K562 treated with DMSO at 1 percent for 48 hours (cell line): ENCODE measurements around the gene ZNF593OS. TPM values are rescaled to one million over a fixed set of nuclear protein-coding genes. Genes with fewer than 3 reads are reported as not detected.

ENCODE experiments used
- total RNA-seq: library from RNA; unstranded; fragments of 300-600 nt; gene quantifications from 2 replicates; pipeline ENCODE4 v1.2.3, GENCODE V29; 2022; ENCODE audit warnings: low replicate concordance; ENCODE audit errors: extremely low read depth

ZNF593OS gene
- total RNA-seq = not detected in 2 replicates

DNA sequence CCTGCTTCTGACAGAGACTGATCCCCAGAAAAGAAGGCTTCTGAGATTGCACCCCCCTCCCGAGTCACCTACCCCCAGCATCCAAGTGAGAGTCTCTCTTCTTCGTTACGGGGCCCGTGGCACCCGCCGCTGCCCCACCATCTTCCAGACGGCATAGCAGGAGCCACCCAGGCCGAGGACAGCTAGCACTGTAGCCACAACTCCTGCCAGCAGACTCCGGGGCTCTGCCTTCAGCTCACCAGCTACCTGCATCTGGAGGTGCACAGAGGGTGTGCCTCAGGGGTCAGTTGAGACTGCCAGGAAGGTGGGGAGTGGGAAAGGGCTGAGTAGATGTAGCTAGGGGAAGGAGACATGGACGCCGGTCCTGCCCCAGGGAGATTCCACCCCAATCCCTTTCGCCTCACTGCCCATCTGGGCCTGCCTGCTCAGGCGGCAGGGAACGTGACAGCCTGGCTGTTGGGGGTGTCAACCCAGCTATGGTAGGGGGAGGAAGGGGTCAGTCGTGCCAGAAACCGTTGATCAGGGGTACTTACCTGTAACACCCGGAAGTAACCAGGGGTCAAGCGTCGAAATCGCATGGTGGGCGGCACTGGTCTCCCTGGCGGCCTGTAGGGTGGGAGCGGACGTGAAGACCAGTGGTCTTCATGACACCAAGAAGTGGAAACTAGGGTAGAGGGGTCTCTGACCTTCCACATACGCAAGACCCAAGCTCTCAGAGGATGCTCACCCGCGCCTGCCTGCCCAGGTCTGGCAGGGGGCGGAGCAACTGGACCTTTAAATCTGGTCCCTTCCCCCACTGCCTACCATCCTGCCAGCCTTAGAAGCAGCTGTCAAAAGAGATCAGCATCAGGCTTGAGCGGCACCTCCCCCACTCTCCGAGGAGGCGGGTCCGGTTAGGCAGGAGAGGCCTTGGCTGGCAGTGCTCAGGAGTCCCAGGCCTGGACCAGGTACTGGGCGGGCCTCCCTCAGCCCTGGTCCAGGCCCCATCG, at the start of gene ZNF593OS:
Gene ZNF593OS (minus strand): TSS at position 749 of the 989 bp plus-strand sequence. CDS start 171 bp downstream, at position 578.

DNA sequence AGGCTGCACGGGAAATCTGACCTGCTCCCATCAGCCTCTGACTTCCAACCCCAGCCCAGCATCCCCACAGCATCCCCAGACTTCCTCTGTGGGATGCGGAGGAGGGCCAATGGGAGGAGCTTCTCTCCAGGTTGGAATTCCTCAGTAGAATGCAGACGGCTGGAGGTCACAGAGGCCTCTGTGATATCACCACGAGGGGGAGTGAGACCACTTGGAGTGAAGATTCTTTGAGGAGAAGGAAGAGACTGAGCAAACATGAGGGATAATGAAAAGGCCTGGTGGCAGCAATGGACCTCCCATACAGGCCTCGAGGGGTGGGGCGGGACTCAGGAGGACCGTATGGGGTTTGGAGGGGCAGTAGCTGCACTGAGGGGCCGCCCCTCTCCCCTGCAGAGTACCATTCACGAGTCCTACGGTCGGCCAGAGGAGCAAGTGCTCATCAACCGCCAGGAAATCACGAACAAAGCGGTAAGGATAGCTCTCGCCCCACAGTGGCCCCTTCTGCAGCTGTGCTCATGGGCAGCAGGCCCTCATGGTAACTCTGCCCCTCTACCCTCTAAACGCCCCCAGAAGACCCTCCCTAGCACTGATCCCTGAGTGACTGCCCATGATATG, 18.8 kb upstream of the ZNF593OS start, which contains the start of gene CATSPER4:
Gene CATSPER4 (plus strand): TSS at position 230 of the 615 bp plus-strand sequence. CDS start 26 bp downstream, at position 256.

DNA sequence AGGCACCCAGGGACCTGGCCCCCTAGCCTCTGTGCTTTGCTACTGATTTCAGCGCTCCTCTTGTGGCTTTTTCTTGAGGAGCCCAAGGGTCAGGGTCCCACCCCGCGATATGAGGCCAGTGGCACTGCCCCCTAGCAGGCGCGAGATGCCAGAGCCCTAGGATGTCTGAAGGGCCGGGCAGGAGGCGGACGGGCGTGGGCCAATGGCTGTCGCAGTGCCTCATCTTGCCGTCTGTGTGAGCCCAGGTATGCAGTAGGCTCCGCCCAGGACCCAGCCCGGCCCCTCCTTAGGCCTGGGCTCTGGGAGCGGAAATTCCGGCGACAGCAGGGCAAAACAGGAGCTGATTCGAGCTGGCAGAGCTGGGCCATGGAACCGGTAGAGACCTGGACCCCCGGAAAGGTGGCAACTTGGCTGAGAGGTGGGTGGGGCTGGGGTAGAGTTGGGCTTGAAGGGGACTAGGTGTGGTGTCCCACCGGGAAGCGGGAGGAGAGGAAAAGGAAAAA, 5.6 kb upstream of the ZNF593OS start, which contains the start of gene CNKSR1:
Gene CNKSR1 (plus strand): TSS at position 310 of the 503 bp plus-strand sequence. CDS start 57 bp downstream, at position 367.

DNA sequence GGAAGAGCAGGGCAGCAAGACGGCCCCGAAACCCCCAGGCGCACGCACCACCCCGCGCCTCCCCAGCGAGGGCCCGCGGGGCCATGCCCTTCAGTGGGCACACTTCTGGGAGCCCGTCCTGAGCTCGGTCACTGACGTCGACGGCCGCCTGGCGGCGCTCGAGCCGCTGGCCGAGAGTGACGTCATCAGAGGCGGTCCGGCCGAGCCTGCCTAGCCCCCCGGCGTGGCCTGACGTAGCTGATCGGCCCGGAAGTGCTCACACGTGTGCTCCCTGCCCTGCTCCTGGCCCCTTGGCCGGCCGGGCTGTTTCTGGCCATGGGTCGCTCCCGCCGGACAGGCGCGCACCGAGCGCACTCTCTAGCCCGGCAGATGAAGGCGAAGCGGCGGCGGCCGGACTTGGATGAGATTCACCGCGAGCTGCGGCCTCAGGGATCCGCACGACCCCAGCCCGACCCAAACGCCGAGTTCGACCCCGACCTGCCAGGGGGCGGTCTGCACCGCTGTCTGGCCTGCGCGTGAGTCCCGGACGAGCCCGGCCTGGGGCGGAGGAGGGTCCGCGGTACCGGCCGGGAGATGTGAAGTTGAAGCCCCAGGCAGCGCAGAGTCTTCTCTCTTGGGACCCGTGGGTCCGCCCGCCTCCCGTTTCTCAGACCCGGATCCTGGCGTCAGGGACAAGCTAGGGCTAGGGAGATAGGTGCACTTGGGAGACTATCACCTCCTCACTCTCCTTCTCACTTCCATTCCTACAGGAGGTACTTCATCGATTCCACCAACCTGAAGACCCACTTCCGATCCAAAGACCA, 1.8 kb downstream of the ZNF593OS start, which contains the start of gene ZNF593:
Gene ZNF593 (plus strand): TSS at position 240 of the 803 bp plus-strand sequence. CDS start 76 bp downstream, at position 316.

DNA sequence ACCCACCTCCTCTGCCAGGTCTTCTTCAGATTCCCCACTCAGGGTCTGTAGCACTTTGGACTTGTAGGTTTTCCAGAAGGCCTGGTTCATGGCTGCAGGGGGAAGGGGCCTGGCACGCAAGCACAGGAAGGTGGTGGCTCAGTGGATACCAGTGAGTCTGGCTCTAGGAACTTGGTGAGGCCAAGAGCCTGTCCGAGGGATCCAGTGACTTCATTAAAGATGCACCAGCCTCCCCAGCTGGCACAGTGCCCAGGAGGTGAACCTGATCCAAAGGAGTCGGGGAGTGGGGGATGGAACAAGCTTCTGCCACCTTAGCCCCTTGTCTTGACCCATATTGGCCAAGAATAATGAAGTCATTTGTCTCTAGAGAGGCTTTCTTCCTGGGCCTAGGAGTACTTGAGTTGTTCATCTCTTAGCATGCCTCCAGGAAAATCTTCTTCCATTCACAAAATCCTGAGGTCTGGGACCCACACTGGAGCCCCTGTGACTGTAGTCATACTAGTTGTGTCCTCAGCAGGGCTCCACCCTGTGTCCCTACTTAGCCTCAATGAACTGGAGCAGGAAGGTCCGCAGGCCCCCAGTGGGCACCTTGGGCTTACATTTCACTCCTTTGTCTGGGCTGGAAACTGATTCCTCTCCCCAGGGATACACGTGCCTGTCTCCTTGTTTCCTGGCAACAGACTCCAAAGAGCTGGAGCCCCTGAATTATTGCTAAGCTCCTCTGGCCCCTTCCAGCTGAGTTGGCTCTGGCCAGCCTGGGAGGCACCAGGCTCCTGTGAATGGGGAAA, 3.0 kb downstream of the ZNF593OS start, which contains the start of gene C1orf232:
Gene C1orf232 (minus strand): TSS at position 554 of the 788 bp plus-strand sequence. CDS start 464 bp downstream, at position 90.

DNA sequence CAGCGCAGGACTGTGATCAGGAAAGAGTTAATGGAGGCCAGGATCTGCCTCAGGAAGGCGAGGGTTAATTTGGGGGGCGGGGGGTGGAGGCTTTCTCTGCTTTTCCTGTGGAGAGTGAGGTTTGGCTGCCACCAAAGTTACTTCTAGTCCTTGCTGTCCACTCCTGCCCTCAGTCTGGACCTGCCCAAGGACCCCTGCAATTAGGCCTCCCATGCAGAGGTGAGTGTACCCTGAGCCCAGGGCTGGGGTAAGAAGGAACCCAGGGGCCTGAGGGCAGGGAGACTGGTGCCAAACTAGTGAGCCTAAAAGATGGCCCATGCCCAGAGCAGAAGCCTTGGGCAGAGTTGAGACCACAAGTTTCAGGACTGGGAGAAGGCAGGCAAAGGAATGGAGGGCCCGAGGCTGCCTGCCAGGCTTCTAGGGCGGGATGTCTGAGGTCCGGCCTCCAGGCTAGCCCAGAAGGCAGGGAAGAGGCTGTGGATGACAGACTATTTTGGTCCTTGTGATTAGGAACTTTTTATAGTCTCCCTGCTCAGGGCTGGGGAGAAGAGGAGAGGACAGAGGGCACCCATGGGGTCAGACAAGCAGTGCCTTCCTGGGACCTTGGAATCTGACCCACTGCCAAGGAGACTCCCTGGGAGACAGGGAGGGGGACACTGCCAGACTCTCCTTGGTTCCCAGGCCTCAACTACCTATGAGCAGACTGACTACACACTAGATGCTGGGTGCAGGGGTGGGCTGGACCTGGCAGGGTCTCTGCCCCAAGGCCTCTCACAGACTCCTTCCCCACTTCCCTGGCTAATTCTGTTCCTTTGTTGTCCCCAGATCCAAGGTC, 12.5 kb downstream of the ZNF593OS start, which contains the start of gene FAM110D:
Gene FAM110D (plus strand): TSS at position 172 of the 835 bp plus-strand sequence. CDS start 2,213 bp downstream, outside the sequence.

Other genes with a start within 250 kb of the ZNF593OS start
- not detected in 2 replicates for gene PAFAH2, start 173.8 kb downstream of the ZNF593OS start, total RNA-seq
- not detected in 2 replicates for gene EXTL1, start 150.1 kb downstream of the ZNF593OS start, total RNA-seq
- not detected in 2 replicates for gene SLC30A2, start 125.7 kb downstream of the ZNF593OS start, total RNA-seq
- not detected in 2 replicates for gene TRIM63, start 104.2 kb downstream of the ZNF593OS start, total RNA-seq
- not detected in 2 replicates for gene PDIK1L, start 60.0 kb downstream of the ZNF593OS start, total RNA-seq
- gene FAM110D, start 12.8 kb downstream of the ZNF593OS start, total RNA-seq = not detected in 2 replicates
- not detected in 2 replicates for gene C1orf232, start 2.9 kb downstream of the ZNF593OS start, total RNA-seq
- not detected in 2 replicates for gene ZNF593, start 1.9 kb downstream of the ZNF593OS start, total RNA-seq
- not detected in 2 replicates for gene CNKSR1, start 5.7 kb upstream of the ZNF593OS start, total RNA-seq
- not detected in 2 replicates for gene CATSPER4, start 18.8 kb upstream of the ZNF593OS start, total RNA-seq
- gene CEP85, start 62.4 kb upstream of the ZNF593OS start, total RNA-seq = not detected in 2 replicates
- gene SH3BGRL3, start 108.3 kb upstream of the ZNF593OS start, total RNA-seq = not detected in 2 replicates
- gene UBXN11, start 134.8 kb upstream of the ZNF593OS start, total RNA-seq = not detected in 2 replicates
- not detected in 2 replicates for gene CD52, start 146.1 kb upstream of the ZNF593OS start, total RNA-seq
- gene CRYBG2, start 182.3 kb upstream of the ZNF593OS start, total RNA-seq = not detected in 2 replicates
- not detected in 2 replicates for gene ZNF683, start 200.9 kb upstream of the ZNF593OS start, total RNA-seq
- gene LIN28A, start 239.0 kb upstream of the ZNF593OS start, total RNA-seq = not detected in 2 replicates